Spleen (tissue), 7 donors: ENCODE results near the gene TMEM222.

Source experiments
- POLR2A ChIP-seq, 3 donors: fragments of 450-650 bp; IDR thresholded peaks; one replicate each; pipeline ENCODE4 v1.5.1; 2017; ENCODE audit warnings: antibody characterized with exemption in 3 of 3, mild to moderate bottlenecking in 1 of 3
- POLR2AphosphoS5 ChIP-seq, 3 donors: sonication (generic); formaldehyde crosslinking; IDR thresholded peaks; one replicate each; pipeline ENCODE4 v1.5.1; 2017; ENCODE audit warnings: antibody characterized with exemption in 3 of 3
- TF ChIP-seq, protein P1 (sequence below), 11 experiments: fragments of 200-600 bp in 7 of 11; fragments of 450-650 bp in 4 of 11; sonication (generic) in 4 of 11; IDR thresholded peaks in 8 of 11; conservative IDR thresholded peaks in 3 of 11; 1 replicate in 7 of 11; 2 replicates in 4 of 11; pipeline versions ENCODE4 v1.4.0 to v1.8.0; 2016 to 2021; ENCODE audit warnings: antibody characterized with exemption in 11 of 11, inconsistent platforms in 4 of 11, mild to moderate bottlenecking in 1 of 11
- donor health status: DM: no; HTN: no; CAD: no; lungs with moderate emphysema.
- donor health status: DM: no; HTN: no; CAD: no.
- donor health status: DM: no; HTN: no; CAD: no.

DNA sequence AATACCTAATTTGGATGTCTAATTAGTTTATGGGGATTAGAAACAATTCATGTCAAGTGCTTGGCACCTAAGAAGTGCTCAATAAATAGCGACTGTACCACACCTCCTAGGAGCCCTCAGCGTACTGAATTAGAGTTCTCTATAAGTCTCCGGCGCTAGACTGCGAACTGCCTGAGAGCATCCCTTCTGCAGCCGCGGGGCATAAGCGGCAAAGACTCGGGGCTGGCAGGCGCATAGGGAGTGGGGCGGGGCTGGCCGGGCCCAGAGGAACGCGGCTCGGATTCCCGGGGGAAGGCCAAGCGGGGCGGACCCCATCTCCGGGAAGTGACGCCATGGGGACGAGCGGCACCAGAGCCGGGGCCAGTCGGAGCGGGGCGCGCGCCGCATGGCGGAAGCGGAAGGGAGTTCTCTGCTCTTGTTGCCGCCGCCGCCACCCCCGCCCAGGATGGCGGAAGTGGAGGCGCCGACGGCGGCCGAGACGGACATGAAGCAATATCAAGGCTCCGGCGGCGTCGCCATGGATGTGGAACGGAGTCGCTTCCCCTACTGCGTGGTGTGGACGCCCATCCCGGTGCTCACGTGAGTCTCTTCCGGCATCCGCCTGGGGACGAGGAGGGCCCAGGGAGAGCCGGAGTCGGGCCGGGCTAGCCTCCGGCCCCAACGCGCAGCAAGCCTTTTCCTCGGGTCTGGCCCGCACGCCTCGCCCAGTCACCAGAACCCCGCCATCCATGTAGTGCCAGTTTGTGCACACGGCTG is at the start of gene TMEM222:
- TF ChIP-seq, protein P1, sequence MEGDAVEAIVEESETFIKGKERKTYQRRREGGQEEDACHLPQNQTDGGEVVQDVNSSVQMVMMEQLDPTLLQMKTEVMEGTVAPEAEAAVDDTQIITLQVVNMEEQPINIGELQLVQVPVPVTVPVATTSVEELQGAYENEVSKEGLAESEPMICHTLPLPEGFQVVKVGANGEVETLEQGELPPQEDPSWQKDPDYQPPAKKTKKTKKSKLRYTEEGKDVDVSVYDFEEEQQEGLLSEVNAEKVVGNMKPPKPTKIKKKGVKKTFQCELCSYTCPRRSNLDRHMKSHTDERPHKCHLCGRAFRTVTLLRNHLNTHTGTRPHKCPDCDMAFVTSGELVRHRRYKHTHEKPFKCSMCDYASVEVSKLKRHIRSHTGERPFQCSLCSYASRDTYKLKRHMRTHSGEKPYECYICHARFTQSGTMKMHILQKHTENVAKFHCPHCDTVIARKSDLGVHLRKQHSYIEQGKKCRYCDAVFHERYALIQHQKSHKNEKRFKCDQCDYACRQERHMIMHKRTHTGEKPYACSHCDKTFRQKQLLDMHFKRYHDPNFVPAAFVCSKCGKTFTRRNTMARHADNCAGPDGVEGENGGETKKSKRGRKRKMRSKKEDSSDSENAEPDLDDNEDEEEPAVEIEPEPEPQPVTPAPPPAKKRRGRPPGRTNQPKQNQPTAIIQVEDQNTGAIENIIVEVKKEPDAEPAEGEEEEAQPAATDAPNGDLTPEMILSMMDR (IDR thresholded peaks at IDR 0.05 in 8 of 11, conservative IDR thresholded peaks at IDR 0.05 in 3 of 11), result peak in 8 of 11 experiments; percentile 22 to 68 (median 46)
- TF ChIP-seq POLR2AphosphoS5 (IDR thresholded peaks at IDR 0.05) (peak; percentile 94 to 98 (median 96)), POLR2A (IDR thresholded peaks at IDR 0.05) (peak in 2 of 3 donors; percentile 32 to 86)
